Endothelial cell of umbilical vein (primary cell): ENCODE results near the gene DPPA2. TPM values are rescaled to one million over a fixed set of nuclear protein-coding genes. Genes with fewer than 3 reads are reported as not detected.

ENCODE experiments used
- BruUV-seq: library from RNA; stranded (reverse); fragments of 400-500 nt; replicated peaks from 2 replicates; lab custom pipeline; 2021; lab: Mats Ljungman, UMichigan
- CTCF ChIA-PET: fragments of 300-600, 350-600 bp; sonication (Branson Sonifier 250); formaldehyde crosslinking; loops from one replicate; lab custom pipeline; 2021; ENCODE audit warnings: antibody characterized with exemption, inconsistent platforms; lab: Charles Lee
- POLR2A ChIA-PET: fragments of 300-600, 350-600 bp; sonication (Branson Sonifier 250); formaldehyde crosslinking; loops from one replicate; lab custom pipeline; 2021; ENCODE audit warnings: antibody characterized with exemption, inconsistent platforms; lab: Charles Lee
- DNase-seq: peaks from one replicate; pipeline ENCODE4 v3.0.0-alpha.2; 2011; ENCODE audit warnings: low read depth, low spot score
- FAIRE-seq: peaks from 2 replicates; lab custom pipeline; 2011; peaks lifted over from hg19 to GRCh38; lab: Jason Lieb, UNC
- H2AFZ ChIP-seq: 2 replicates; pipeline ENCODE4 v1.6.0; 2012; ENCODE audit warnings: low read depth, low read length, control low read depth, inconsistent platforms
- H3K27ac ChIP-seq: 2 replicates; pipeline ENCODE4 v1.5.1; 2011; ENCODE audit warnings: low read depth, mild to moderate bottlenecking, control low read depth, low read length, moderate library complexity; ENCODE audit not compliant: insufficient read depth
- H3K27me3 ChIP-seq, 2 experiments: 2 replicates each; pipeline versions ENCODE4 v1.6.0 to v1.6.1; 2011; ENCODE audit warnings: low read length in 2 of 2, mixed read lengths in 1 of 2; ENCODE audit not compliant: control insufficient read depth in 2 of 2, insufficient read depth in 2 of 2
- H3K36me3 ChIP-seq, 2 experiments: 2 replicates in 1 of 2; 3 replicates in 1 of 2; pipeline ENCODE4 v1.5.1; 2011; ENCODE audit warnings: low read length in 2 of 2, mild to moderate bottlenecking in 1 of 2, moderate library complexity in 1 of 2; ENCODE audit not compliant: control insufficient read depth in 2 of 2, insufficient read depth in 2 of 2; ENCODE audit errors: extremely low read depth in 1 of 2
- H3K4me1 ChIP-seq: 3 replicates; pipeline ENCODE4 v1.5.1; 2011; ENCODE audit warnings: mild to moderate bottlenecking, low read length; ENCODE audit not compliant: control insufficient read depth, insufficient read depth; ENCODE audit errors: extremely low read depth
- H3K4me2 ChIP-seq: 2 replicates; pipeline ENCODE4 v1.6.1; 2011; ENCODE audit warnings: low read length, control low read depth, mixed read lengths; ENCODE audit not compliant: insufficient read depth
- H3K4me3 ChIP-seq, 3 experiments: fragments of 200-600 bp in 1 of 3; sonication (generic), shearing (Covaris generic) in 1 of 3; replicated peaks in 1 of 3; 2 replicates each; pipeline ENCODE4 v1.5.1; 2011 to 2016; ENCODE audit warnings: control low read depth in 3 of 3, low read length in 3 of 3, mild to moderate bottlenecking in 2 of 3, inconsistent platforms in 1 of 3, low read depth in 1 of 3, moderate library complexity in 1 of 3; ENCODE audit not compliant: insufficient read depth in 1 of 3
- H3K79me2 ChIP-seq: 2 replicates; pipeline ENCODE4 v1.6.0; 2012; ENCODE audit warnings: low read length, inconsistent platforms; ENCODE audit not compliant: control insufficient read depth, insufficient read depth
- H3K9ac ChIP-seq: replicated peaks from 2 replicates; pipeline ENCODE3; 2011; ENCODE audit warnings: low read length, control low read depth; ENCODE audit not compliant: insufficient read depth; ENCODE audit errors: extremely low read depth
- H3K9me1 ChIP-seq: replicated peaks from 3 replicates; pipeline ENCODE4 v1.6.0; 2011; ENCODE audit warnings: mild to moderate bottlenecking, low read length; ENCODE audit not compliant: control insufficient read depth, insufficient read depth; ENCODE audit errors: extremely low read depth
- H3K9me3 ChIP-seq: replicated peaks from 2 replicates; pipeline ENCODE4 v1.5.1; 2012; ENCODE audit warnings: low read length, inconsistent platforms; ENCODE audit not compliant: control insufficient read depth, insufficient read depth
- H4K20me1 ChIP-seq: replicated peaks from 2 replicates; pipeline ENCODE3; 2011; ENCODE audit warnings: mild to moderate bottlenecking, low read length; ENCODE audit not compliant: control insufficient read depth, insufficient read depth; ENCODE audit errors: extremely low read depth
- CTCF ChIP-seq, 2 donors: IDR thresholded peaks; 1 replicate in 1 of 2; 2 replicates in 1 of 2; pipeline ENCODE4 v1.5.1; 2011; ENCODE audit warnings: low read length in 2 of 2, mild to moderate bottlenecking in 2 of 2, moderate library complexity in 2 of 2, control low read depth in 1 of 2, inconsistent platforms in 1 of 2, low read depth in 1 of 2; ENCODE audit not compliant: insufficient read depth in 1 of 2; ENCODE audit errors: extremely low read depth in 1 of 2
- EZH2 ChIP-seq: IDR thresholded peaks from 2 replicates; pipeline ENCODE4 v1.6.1; 2012; ENCODE audit warnings: borderline replicate concordance, low read depth, mild to moderate bottlenecking, moderate library complexity, low read length, inconsistent platforms; ENCODE audit not compliant: severe bottlenecking
- FOS ChIP-seq: IDR thresholded peaks from 2 replicates; pipeline ENCODE4 v1.6.1; 2011; ENCODE audit warnings: mild to moderate bottlenecking, low read length, moderate library complexity, borderline replicate concordance; ENCODE audit not compliant: insufficient read depth
- GATA2 ChIP-seq: IDR thresholded peaks from 2 replicates; pipeline ENCODE4 v1.7.0; 2011; ENCODE audit warnings: low read depth, mild to moderate bottlenecking, moderate library complexity, mixed read lengths, low read length; ENCODE audit not compliant: insufficient read length, insufficient read depth
- JUN ChIP-seq: IDR thresholded peaks from 2 replicates; pipeline ENCODE4 v1.6.1; 2011; ENCODE audit warnings: borderline replicate concordance, low read depth; ENCODE audit not compliant: insufficient read length, insufficient read depth
- MYC ChIP-seq: IDR thresholded peaks from one replicate; pipeline ENCODE4 v1.6.1; 2011; ENCODE audit warnings: mild to moderate bottlenecking, low read depth, low read length
- POLR2A ChIP-seq: IDR thresholded peaks from 2 replicates; pipeline ENCODE4 v1.6.1; 2012; ENCODE audit warnings: low read depth, mild to moderate bottlenecking, control low read depth, low read length
- POLR2AphosphoS5 ChIP-seq: IDR thresholded peaks from 2 replicates; pipeline ENCODE4 v1.6.1; 2012; ENCODE audit warnings: low read depth, mild to moderate bottlenecking, control low read depth, low read length, moderate library complexity; ENCODE audit not compliant: insufficient read depth
- dilution Hi-C: fragments of 300-500 bp; cut with MboI; formaldehyde crosslinking; loops from one replicate; pipeline ENCODE4 v1.15.0; 2019; ENCODE audit warnings: low sequenced_read_pairs; ENCODE audit not compliant: extremely low pct_ligation_motif_present
- intact Hi-C: fragments of 100-400 bp; cut with micrococcal nuclease; formaldehyde crosslinking; loops from one replicate; pipeline ENCODE4 v1.10.0; 2022
- polyA plus RNA-seq, 4 experiments: library from polyadenylated mRNA; depleted of rRNA in 3 of 4; stranded (reverse) in 3 of 4; unstranded in 1 of 4; fragments of >200 nt; gene quantifications; 2 replicates each; pipeline versions ENCODE4 v1.2.1 to v1.2.3, GENCODE V29; 2011 to 2012; ENCODE audit warnings: missing spikeins in 1 of 4
- total RNA-seq: library from RNA; stranded (reverse); gene quantifications from 2 replicates; pipeline ENCODE4 v1.2.3, GENCODE V29; 2021
- TF ChIP-seq, protein P1 (sequence below): IDR thresholded peaks from 2 replicates; pipeline ENCODE4 v1.6.1; 2011; ENCODE audit not compliant: insufficient read depth, insufficient read length

The DPPA2 gene
- total and polyA plus RNA-seq, 2 donors (not counting 3 experiments of a cell fraction or from before 2014, with no cell fraction given), result not detected

- Histone ChIP-seq H2AFZ (no peak overlapping the region), H3K79me2 (no peaks in the 10 kb centered on the region), H3K4me2 (no peak overlapping the region), H3K27me3 (no peaks in the 10 kb centered on the region), H3K9ac (no peak overlapping the region), H3K36me3 (no peaks in the 10 kb centered on the region), H4K20me1 (no peaks in the 10 kb centered on the region), H3K9me1 (no peaks in the 10 kb centered on the region), H3K27ac (no peak overlapping the region), H3K4me1 (no peaks in the 10 kb centered on the region), H3K4me3 (no peak overlapping the region), H3K9me3 (no peaks in the 10 kb centered on the region)
- intact Hi-C loops (no loop called here), dilution Hi-C loops (no loop called here)
- FAIRE-seq (no peak), DNase-seq (no peak)
- POLR2A ChIA-PET, result no interaction called here
- CTCF ChIA-PET, result interaction anchor here (0.8 kb wide), 1 partner anchor 1792 kb away, joined by 4 read pairs; no protein-coding TSS in a partner anchor
- no TSS peak for BruUV-seq
- TF ChIP-seq GATA2, result no peak
- no peak for TF ChIP-seq CTCF (IDR thresholded peaks at IDR 0.05; ENCODE audit: extremely low read depth in 1 of 2, insufficient read depth in 1 of 2, low read depth in 1 of 2, low read length in 2 of 2)
- TF ChIP-seq JUN, result no peak
- no peak for TF ChIP-seq MYC
These were observed 37.8 kb downstream of the DPPA2 start for GRCh38 chr3:109278546-109278945.

- no TSS peak for BruUV-seq
- no peaks in the 10 kb centered on the region for H3K9me1 ChIP-seq
- no peak overlapping the region for H2AFZ ChIP-seq
- H3K4me1 ChIP-seq, result no peaks in the 10 kb centered on the region
- DNase-seq (no peak), FAIRE-seq (no peak)
- no peak overlapping the region for H3K9ac ChIP-seq
- TF ChIP-seq MYC (no peak), POLR2A (no peak), POLR2AphosphoS5 (no peak), JUN (no peak), FOS (no peak), CTCF (IDR thresholded peaks at IDR 0.05; ENCODE audit: extremely low read depth in 1 of 2, insufficient read depth in 1 of 2, low read depth in 1 of 2, low read length in 2 of 2) (no peak), EZH2 (no peak), GATA2 (no peak)
- TF ChIP-seq, protein P1, sequence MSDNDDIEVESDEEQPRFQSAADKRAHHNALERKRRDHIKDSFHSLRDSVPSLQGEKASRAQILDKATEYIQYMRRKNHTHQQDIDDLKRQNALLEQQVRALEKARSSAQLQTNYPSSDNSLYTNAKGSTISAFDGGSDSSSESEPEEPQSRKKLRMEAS, result no peak
- no peak overlapping the region for H3K4me3 ChIP-seq
- H3K27ac ChIP-seq, result no peak overlapping the region
- no peaks in the 10 kb centered on the region for H3K79me2 ChIP-seq
- POLR2A ChIA-PET, result no interaction called here
- CTCF ChIA-PET, result interaction anchor here (0.8 kb wide), 1 partner anchor 1792 kb away, joined by 4 read pairs; no protein-coding TSS in a partner anchor
- H3K27me3 ChIP-seq, result no peaks in the 10 kb centered on the region
- no peak overlapping the region for H3K4me2 ChIP-seq
- no peaks in the 10 kb centered on the region for H4K20me1 ChIP-seq
- dilution Hi-C loops, result no loop called here
- intact Hi-C loops, result no loop called here
- H3K9me3 ChIP-seq, result no peaks in the 10 kb centered on the region
- no peaks in the 10 kb centered on the region for H3K36me3 ChIP-seq
These were observed 38.2 kb downstream of the DPPA2 start for GRCh38 chr3:109278141-109278540.
